Measurements from ENCODE around the gene DZIP1. TPM values are rescaled to one million over a fixed set of nuclear protein-coding genes. Genes with fewer than 3 reads are reported as not detected.
A peak's percentile ranks its signal among the peaks of the same experiment; 100 is the strongest.

Gene DZIP1
- total RNA-seq, 1 donor from 2014 or later: 37.6 TPM

DNA sequence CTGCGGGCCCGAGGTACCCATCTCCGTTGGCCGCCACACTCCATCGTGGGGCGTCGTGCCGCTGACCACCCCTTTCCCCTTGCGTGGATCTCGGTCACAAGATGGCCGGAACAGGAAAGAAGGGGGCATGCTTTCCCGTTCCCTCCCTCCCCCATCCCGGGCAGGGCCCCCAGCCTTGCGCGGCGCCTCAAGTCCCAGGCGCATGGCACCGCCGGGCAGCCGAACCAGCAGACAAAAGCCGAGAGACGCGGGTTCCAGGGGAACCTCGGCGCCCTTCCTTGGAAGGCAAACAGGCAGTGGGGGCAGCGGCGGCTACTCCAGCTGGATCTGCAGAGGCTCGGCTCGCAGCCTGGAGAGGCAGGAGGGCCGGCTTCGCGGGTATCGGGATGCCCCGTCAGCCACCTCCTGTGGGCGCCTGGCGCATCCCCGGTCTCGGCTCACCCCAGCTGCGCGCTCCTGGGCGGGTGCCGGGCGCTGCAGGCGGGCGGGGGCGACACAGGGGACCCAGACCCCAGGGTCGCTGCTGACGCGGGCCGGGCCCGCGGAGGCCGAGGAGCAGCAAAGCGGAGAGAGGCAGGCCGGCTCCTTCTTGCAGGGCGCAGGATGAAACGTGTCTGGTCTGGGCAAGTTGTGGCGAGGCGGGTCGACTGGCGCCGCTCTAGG, 439 bp downstream of the DZIP1 start:
- peak; percentile 66 for DNase-seq (ENCODE audit: low spot score)

DNA sequence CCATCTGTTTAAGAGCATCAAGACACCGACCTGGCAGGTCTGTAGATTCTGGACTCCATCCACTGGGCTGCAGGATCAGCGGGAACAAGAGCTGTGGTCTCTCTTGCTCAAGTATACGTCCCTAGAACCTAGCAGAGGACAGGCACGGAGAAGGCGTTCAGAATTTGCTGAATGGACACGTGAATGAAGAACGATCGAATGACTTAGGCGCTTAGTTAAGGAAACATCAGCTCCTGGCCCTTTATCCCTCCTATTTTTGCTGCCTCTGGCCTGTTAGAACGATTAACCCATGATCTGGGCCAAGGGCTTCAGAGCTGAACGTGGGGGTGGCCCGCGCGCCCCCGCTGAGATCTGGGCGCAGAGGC, 953 bp downstream of the DZIP1 start:
- peak; percentile 41 for DNase-seq (ENCODE audit: low spot score)

DNA sequence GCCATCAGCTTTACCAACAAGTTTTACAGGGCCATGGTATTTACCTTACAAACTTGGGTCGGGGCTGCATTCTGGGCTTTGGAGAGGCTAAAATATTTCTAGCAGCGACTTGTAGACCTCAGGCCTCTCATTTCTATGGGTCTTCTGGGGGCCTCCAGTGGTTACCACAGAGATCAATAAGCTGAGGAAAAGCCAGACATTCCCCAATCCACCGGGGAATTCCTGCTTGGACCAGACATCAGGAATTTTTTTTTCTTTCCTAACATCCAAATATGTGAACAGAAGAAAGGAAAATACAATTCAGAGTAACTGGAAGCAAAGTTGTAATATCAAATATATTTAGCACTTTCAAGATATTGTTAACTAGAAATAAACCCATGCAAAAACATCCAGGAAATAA, 1.5 kb downstream of the DZIP1 start:
- no peak for DNase-seq (ENCODE audit: low spot score)

DNA sequence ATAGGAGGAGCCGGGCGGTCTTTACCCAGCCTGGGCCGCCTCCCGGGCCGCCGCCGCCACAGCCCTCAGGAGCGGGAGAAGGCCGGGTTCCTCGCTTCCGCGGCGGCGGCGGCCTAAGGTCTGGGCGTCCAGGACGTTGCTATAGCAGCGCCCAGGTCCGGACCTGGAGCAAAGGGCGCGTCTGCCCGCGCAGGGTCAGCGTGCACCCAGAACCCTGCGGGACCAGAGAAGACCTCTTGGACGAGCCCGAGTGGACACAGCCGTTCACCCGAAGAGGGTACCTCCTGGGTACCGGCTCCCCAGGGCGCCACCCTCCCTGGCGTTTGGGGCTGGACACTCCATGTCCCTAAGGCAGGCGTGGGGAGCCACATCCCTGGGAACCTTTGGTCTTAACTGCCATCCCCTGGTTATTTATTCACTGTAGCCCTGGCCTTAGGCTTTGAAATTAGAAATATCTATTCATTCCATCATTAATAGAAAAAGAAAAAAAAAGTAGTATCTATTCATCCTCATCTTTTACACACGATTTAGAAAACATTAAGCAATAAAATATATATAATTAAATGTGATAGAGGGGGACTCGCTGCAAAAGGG, 2.4 kb downstream of the DZIP1 start:
- DNase-seq (ENCODE audit: low spot score): peak; percentile 60

DNA sequence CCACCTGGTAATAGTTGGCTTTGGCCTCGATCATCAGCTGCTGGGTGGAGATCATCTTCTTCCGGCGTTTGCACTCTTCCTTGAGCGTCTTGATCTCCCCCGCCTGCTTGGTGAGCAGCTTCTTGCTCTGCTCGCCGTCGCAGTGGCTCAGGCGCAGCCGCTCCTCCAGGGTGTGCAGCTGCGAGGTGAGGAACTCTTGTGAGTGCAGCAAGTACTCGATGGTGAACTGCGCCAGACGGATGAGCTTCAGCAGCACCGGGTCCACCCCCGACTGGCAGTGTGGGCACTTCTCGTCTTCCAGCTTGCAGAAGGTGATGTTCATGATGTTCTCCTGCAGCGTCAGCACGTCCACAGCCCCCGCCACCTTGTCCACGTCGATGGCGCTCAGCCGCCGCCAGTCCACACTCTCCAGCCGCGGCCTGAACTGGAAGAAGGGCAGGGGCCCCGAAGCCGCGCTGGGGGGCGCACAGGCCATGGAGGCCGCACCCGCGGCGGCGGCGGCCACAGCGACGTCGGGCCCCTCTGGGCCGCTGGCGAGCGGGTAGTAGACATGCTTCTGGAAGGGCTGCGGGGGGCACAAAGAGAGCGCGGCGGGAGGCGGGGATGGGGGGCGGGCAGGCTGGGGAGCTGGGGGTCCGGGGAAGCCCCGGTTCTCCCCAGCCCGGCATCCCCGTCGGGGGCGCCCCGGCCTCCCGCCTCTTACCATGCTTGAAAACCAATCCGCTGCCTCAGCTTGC, 3.0 kb downstream of the DZIP1 start:
- DNase-seq (ENCODE audit: low spot score): peak; percentile 9

DNA sequence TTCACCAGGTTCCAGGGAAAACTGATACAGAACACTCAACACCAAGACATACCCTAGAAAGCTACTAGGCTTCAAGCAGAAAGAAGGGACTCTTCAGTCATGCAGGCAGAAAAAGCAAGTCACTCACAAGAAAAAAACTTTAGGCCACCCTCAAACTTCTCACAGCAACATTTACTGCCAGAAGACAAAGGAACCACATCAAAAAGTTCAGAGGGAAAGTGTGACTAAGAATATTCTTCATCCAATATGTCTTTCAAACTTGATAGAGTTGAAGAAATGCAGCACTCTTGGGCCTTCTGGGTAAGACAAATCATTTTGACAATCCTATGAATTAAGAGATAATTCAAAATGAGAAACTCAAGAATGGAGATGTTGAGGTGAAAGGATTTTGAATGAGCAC, 7.7 kb downstream of the DZIP1 start:
- DNase-seq (ENCODE audit: low spot score): no peak

DNA sequence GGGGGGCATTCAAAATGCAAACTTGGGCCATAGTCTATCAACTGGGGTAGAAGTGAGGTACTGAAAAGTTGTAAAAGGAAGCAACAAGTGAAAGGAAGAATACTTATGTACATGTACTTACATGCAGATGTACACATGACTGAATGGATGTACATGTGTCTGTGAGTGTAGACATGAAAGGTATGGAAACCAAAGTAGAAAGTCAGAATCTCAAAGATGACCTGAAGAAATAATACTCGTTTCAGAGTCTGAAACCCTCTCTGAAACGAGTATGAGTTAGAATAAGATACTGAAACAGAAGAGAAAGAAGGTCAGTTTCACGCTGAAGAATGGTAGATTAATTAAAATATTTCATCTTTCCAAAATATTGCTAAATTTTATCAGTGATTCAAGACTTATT, 13.9 kb downstream of the DZIP1 start:
- DNase-seq (ENCODE audit: low spot score): no peak

DNA sequence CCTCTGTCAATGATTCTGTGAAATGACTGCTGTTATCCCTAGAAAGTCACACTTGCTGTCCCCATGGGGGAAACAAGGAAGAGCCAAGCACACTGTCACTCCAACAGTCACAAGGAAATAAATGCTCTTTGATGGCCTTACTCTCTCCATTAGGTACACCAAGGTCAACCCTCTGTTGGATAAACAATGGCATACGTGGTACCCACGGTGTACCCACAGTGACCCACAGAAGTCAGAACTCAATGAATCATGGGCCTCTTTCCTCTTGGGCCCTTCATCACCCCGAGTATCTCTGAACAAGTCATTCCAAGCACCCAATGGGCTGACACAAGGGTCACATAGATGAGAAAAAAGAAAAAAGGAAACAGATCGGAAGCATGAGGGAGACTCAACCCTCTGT, 15.4 kb downstream of the DZIP1 start:
- no peak for DNase-seq (ENCODE audit: low spot score)

DNA sequence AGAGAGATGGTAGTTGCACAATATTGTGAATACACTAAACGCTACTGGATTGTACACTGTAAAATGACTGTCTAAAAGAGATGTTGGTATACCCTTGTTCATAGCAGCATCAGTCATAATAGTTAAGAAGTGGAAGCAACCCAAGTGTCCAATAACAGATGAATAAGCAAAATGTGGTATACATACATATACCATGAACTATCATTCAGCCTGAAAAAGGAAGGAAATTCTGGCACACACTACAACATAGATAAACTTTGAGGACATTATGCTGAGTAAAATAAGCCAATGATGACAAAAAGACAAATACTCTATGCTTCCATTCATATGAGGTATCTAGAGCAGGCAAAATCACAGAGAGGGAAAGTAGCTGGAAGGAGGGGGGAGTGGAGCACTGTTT, 16.0 kb downstream of the DZIP1 start:
- DNase-seq (ENCODE audit: low spot score): no peak

DNA sequence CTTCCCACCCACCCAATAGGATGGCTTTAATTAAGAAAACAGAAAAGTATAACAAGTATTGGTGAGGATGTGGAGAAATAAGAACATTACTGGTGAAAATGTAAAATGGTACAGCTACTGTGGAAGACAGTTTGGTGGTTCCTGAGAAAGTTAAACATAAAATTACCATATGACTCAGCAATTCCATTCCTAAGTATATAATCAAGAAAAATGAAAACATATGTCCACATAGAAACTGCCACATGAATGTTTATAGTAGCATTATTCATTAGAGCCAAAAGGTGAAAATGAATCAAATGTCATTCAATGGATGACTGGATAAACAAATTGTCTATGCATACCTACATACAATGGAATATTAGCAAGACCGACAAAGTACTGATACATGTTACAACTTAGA, 16.9 kb downstream of the DZIP1 start:
- no peak for DNase-seq (ENCODE audit: low spot score)

DNA sequence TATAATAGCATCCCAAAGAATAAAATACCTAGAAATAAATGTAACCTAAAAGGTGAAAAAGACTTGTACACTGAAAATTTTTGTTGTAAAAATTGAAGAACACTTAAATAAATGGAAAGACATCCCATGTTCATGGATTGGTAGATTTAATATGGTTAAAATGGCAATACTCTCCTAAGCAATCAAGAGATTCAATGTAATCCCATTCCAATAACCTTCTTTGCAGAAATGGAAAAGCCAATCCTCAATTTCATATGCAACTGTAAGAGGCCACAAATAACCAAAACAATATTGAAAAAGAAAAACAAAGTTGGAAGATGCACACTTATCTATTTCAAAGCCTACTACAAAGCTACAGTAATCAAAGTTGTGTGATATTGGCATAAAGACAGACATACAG, 17.7 kb downstream of the DZIP1 start:
- no peak for DNase-seq (ENCODE audit: low spot score)

DNA sequence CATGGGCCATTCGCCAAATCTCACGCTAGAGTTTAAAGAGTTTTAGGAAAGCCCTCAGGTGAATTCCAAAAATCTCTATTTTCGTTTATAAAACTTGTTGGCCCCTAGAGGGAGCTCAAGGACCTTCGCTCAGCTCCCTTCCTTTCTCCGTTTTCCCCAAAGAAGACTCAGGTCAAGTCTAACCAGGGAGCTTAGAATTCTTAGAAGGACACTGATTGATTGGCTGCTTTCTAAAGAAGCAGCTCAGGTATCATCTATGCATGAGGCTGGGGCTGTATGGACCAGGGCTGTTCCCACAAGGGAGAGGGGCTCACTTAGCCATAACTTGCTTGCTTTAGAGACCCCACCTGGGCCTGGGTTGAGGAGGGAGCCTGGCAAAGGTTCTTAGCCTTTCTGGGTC, 20.5 kb downstream of the DZIP1 start:
- DNase-seq (ENCODE audit: low spot score): peak; percentile 52

DNA sequence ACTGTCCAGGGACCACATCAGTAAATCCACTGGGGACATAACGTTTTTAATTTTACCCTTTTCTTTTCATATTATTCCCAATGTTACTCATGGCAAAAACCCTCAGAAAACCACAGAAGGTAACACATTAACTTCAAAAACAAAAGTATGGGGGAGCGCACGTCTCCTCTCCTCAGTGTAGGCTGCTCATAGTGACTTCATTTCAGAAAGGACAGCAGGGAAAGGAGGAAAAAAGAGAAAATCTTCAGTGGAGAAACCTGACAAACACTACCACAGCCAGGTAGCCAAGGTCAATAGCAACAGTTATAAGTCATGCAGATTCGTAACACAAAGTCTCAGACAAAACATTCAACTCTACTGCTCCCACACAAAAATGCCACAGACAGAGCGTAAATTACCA, 21.4 kb downstream of the DZIP1 start:
- no peak for DNase-seq (ENCODE audit: low spot score)

DNA sequence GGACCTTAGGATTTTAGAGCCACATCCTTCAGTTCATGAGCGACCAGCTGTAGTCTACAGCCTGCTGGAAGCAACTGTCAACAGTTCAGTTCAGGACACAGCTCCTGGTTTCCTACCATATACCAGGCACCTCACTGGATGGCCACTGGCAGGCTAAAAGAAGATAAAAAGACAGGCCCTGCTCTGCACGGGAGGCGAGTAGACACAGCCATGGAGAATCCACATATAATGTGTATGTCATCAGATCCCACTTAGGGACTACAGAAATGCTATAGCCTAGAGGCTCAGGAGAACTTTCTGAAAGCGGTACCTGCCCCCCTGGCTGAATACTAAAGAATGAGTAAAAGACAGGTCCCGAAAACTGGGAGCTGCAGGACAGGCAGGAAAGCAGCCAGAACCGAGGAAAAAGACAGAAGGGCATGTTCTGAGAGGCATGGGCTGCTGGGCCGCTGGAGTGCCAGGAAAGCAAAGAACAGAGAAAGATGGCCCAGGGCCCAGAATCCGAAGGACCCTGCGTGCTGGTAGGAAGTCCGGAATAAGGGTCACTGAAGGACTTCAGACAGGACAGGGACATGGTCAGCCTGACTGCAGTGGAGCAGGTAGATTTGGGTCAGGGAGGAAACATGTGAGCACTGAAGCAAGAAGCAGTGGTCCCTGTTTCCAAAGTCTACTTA, 23.5 kb downstream of the DZIP1 start:
- DNase-seq (ENCODE audit: low spot score): no peak

DNA sequence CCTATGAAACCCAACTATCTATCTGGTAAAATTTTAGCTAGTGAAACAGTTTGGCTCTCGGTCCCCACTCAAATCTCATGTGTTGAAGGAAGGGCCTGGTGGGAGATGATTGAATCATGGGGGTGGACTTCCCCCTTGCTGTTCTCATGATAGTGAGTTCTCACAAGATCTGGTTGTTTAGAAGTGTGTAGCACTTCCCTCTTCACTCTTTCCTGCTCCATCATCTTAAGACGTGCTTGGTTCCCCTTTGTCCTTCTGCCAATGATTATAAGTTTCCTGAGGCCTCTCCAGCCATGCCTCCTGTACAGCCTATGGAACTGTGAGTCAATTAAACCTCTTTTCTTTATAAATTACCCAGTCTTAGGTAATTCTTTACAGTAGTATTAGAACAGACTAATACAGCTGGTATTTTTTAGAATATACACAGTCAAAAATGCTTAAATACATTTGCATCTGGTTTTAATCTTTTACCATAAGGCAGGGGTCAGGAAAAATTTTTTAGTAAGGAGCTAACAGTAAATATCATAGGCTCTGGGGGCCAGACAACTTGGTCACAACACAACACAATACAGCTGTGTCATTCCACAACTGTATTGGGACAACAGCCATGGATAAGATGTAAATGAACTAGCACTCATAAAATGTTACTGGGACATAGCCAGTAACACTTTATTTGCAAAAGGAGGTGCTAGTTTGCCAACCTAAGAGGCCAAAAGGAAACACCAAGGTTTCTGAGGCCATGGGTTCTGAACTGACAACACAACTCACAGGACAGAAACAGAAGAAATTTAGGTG, 24.3 kb downstream of the DZIP1 start:
- DNase-seq (ENCODE audit: low spot score): no peak

DNA sequence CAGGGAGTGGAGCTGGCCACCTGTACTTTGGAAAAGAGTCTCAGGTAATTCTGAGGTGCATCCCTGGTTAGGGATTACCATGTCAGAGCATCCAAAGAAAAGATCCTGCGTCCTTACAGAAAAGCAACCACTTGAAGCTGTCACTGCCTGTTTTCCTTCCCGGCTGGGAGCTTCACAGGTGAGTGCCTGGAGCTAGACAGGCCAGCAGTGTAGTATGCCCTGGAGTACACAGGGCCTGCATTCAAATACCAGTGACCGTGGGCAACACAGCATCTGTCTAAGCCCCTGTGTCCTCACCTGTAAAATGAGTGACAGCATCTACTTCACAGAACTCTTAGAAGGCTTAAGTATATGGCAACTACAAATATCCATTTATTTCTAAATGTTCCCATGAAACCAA, 29.0 kb downstream of the DZIP1 start:
- DNase-seq (ENCODE audit: low spot score): no peak

DNA sequence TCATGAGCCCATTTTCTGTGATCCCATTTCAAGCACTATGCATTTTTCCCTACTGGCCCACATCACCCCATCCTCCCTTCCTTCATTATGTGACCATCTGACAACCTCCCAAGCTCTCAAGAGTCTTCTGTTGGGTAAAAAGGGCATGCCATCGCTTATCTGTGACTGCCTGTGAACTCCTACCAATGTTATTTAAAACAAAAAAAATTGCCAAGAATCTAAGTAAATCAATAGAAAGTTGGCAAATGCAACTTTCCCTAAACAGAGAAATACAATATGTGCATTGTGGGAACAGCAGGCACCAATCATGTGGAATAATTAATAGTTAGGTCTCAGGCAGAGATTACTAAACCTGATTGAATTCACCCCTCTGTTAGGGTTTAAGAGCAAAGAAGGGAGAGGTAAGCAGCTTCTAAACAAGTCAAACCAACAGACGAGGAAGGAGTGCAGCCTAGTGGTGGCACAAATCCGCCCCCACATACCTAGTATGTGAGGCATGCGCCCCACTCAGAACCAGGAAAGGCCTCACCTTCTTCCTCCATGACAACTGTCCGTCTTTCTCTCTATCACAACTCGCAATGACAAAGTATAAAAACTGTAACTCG, 29.8 kb downstream of the DZIP1 start:
- no peak for DNase-seq (ENCODE audit: low spot score)

DNA sequence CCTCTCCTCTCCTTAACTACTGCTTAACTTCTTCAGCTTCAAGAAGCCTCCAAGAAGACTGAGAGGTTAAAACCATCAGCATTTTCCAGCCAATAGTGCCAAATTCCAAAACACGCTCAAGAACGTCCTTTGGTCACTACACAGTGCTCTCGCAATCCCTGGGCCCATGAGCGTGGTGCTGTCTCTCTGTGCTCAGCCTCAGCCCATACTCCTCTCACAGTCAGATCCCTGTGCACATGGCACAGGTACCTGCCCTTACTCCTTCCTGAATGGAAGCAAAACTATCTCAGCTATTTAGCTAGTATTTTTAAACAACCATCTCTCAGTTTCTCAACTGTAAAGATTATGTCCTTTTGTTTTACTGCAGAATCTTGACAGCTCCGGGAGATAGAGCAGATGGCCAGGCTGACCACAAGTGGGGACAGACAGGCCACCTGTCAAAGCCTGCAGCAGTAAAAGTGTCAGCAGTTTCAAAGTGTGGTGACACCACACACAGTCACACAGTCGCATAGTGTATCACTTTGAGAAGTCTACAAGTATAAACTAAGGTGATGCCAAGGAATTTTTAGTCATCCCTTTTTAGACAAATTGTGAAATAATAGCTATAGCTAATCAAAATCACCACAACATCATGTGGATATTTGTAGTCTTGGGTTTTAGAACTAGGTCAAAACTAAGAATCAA, 35.7 kb downstream of the DZIP1 start:
- no peak for DNase-seq (ENCODE audit: low spot score)

DNA sequence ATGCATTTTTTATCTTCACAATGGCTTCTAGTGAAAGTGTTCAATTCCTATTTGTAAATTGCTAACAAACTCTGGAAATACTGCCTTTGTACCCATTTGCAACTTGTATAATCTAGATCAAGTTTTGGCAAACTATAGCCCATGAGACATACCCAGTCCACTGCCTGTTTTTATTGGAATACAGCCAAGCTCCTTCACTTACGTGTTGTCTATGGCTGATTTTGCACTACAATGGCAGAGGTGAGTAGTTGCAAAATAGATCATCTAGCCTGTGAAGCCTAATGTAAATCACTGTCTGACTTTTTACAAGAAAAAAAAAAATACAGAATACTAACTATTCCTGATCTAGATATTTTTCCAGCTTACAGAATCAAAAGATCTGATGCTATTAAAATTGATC, 37.1 kb downstream of the DZIP1 start:
- DNase-seq (ENCODE audit: low spot score): no peak

DNA sequence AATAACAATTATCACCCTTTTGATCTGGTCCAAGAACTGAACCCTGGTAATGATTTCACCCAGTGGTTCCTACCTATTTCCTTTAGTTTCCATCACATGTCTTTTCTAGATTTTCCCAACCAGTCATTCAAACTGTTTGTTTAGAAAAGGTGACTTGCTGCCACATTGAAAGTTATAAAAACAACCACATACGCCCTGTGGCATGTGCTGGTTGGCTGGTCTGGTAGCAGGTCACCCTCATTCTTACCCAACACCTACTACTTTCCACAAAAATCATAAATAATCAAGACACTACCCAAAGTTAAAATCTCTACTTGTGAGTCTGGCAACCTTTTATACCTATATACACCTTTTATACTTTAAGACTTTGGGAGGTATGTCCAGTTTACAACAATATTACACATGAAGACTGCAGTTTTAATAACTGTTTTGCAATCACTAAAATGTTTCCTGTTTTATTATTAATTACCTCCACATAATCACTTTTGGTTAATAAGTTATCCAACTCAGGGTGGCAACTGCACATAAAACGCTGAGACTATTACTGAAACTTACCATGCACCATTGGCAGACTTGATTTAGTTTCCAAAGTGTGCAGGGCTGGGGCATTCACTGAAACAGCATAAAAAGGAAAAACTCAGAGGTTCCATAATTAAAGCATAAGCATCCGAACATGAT, 38.9 kb downstream of the DZIP1 start:
- no peak for DNase-seq (ENCODE audit: low spot score)

Measured in umbilical cord (tissue), 2 donors.